Mononuclear cell (primary cell): ENCODE results near the gene RBMX. TPM values are rescaled to one million over a fixed set of nuclear protein-coding genes. Genes with fewer than 3 reads are reported as not detected.
A peak's percentile ranks its signal among the peaks of the same experiment; 100 is the strongest.
"Not testable (repeated sequence)": the region's sequence is repeated elsewhere in the genome, so short reads cannot be mapped to it uniquely, and the experiment has no call there.

ENCODE experiments used
- H3K27me3 ChIP-seq: 2 replicates; pipeline ENCODE4 v1.6.0; 2011; ENCODE audit warnings: low read length, control low read depth; ENCODE audit not compliant: insufficient read depth
- H3K4me1 ChIP-seq: 2 replicates; pipeline ENCODE4 v1.5.1; 2011; ENCODE audit warnings: mild to moderate bottlenecking, low read length, control low read depth; ENCODE audit not compliant: insufficient read depth
- H3K4me3 ChIP-seq: 2 replicates; pipeline ENCODE4 v1.5.1; 2011; ENCODE audit warnings: mild to moderate bottlenecking, low read length, moderate library complexity
- H3K9me3 ChIP-seq: 2 replicates; pipeline ENCODE4 v1.5.1; 2011; ENCODE audit warnings: low read depth, mild to moderate bottlenecking, control low read depth, low read length
- total RNA-seq: library from RNA; depleted of rRNA; stranded (reverse); fragments of >200 nt; gene quantifications from one replicate; pipeline ENCODE4 v1.2.3, GENCODE V29; 2012

Gene RBMX
- total RNA-seq, 1 donor = 402 TPM

- H3K9me3 ChIP-seq = no peaks in the 10 kb centered on the region
- no peaks in the 10 kb centered on the region for H3K27me3 ChIP-seq
- no peak overlapping the region for H3K4me3 ChIP-seq
- no peaks in the 10 kb centered on the region for H3K4me1 ChIP-seq
These were observed 15.8 kb upstream of the RBMX start for GRCh38 chrX:136896121-136896914.

GRCh38 chrX:136892412-136892811 lies 11.9 kb upstream of the RBMX start:
- Histone ChIP-seq H3K27me3 (no peaks in the 10 kb centered on the region), H3K9me3 (no peaks in the 10 kb centered on the region), H3K4me3 (no peak overlapping the region), H3K4me1 (no peaks in the 10 kb centered on the region)

- H3K27me3 ChIP-seq, H3K4me3 ChIP-seq, H3K4me1 ChIP-seq, H3K9me3 ChIP-seq: not testable (repeated sequence)
These were observed 10.1 kb upstream of the RBMX start for GRCh38 chrX:136890596-136890995.

- Histone ChIP-seq H3K4me1 (peaks cover 4% of the 10 kb centered on the region), H3K4me3 (no peak overlapping the region), H3K9me3 (no peaks in the 10 kb centered on the region), H3K27me3 (no peaks in the 10 kb centered on the region)
These were observed 8.7 kb upstream of the RBMX start for GRCh38 chrX:136889269-136889668.

GRCh38 chrX:136880003-136880451 lies 498 bp downstream of the RBMX start:
- peaks cover 4% of the 10 kb centered on the region for H3K4me1 ChIP-seq
- H3K4me3 ChIP-seq = peak overlapping the region; percentile 94
- H3K27me3 ChIP-seq = no peaks in the 10 kb centered on the region
- no peaks in the 10 kb centered on the region for H3K9me3 ChIP-seq

GRCh38 chrX:136879001-136879687 lies 1.4 kb downstream of the RBMX start:
- H3K4me3 ChIP-seq = peak overlapping the region; percentile 94
- no peaks in the 10 kb centered on the region for H3K9me3 ChIP-seq
- H3K27me3 ChIP-seq = no peaks in the 10 kb centered on the region
- peaks cover 4% of the 10 kb centered on the region for H3K4me1 ChIP-seq

- peaks cover 4% of the 10 kb centered on the region for H3K4me1 ChIP-seq
- no peaks in the 10 kb centered on the region for H3K9me3 ChIP-seq
- H3K27me3 ChIP-seq = no peaks in the 10 kb centered on the region
- no peak overlapping the region for H3K4me3 ChIP-seq
These were observed 2.1 kb downstream of the RBMX start for GRCh38 chrX:136878423-136878822.

GRCh38 chrX:136874114-136874513 lies 6.4 kb downstream of the RBMX start:
- H3K4me1 ChIP-seq, H3K27me3 ChIP-seq, H3K9me3 ChIP-seq, H3K4me3 ChIP-seq: not testable (repeated sequence)

GRCh38 chrX:136873210-136873609 lies 7.3 kb downstream of the RBMX start:
- not testable (repeated sequence) for H3K27me3 ChIP-seq, H3K4me1 ChIP-seq

GRCh38 chrX:136872091-136872700 lies 8.3 kb downstream of the RBMX start:
- Histone ChIP-seq H3K4me3 (no peak overlapping the region), H3K4me1 (peaks cover 5% of the 10 kb centered on the region), H3K27me3 (no peaks in the 10 kb centered on the region), H3K9me3 (no peaks in the 10 kb centered on the region)

More at GRCh38 chrX:136873210-136873609, 7.3 kb downstream of the RBMX start:
- not testable (repeated sequence) for H3K9me3 ChIP-seq, H3K4me3 ChIP-seq

- H3K9me3 ChIP-seq = no peaks in the 10 kb centered on the region
- H3K4me1 ChIP-seq = peaks cover 5% of the 10 kb centered on the region
- H3K27me3 ChIP-seq = no peaks in the 10 kb centered on the region
- H3K4me3 ChIP-seq = no peak overlapping the region
These were observed 10.5 kb downstream of the RBMX start for GRCh38 chrX:136870064-136870463.

GRCh38 chrX:136868283-136869055 lies 12.1 kb downstream of the RBMX start:
- H3K4me3 ChIP-seq = no peak overlapping the region

GRCh38 chrX:136867518-136867917 lies 13.0 kb downstream of the RBMX start:
- Histone ChIP-seq H3K4me1 (peaks cover 5% of the 10 kb centered on the region), H3K9me3 (no peaks in the 10 kb centered on the region), H3K4me3 (no peak overlapping the region), H3K27me3 (no peaks in the 10 kb centered on the region)

More at GRCh38 chrX:136868283-136869055, 12.1 kb downstream of the RBMX start:
- peaks cover 5% of the 10 kb centered on the region for H3K4me1 ChIP-seq
- H3K9me3 ChIP-seq = no peaks in the 10 kb centered on the region
- no peaks in the 10 kb centered on the region for H3K27me3 ChIP-seq

- peaks cover 5% of the 10 kb centered on the region for H3K4me1 ChIP-seq
- H3K27me3 ChIP-seq = no peaks in the 10 kb centered on the region
- no peaks in the 10 kb centered on the region for H3K9me3 ChIP-seq
- no peak overlapping the region for H3K4me3 ChIP-seq
These were observed 13.4 kb downstream of the RBMX start for GRCh38 chrX:136867096-136867491.
